A549 (cell line): ENCODE measurements around the gene KCTD18.

Experiments
- CEBPB ChIP-seq, 2 experiments: fragments of >200 bp in 1 of 2; sonication (Bioruptor Twin) in 1 of 2; formaldehyde crosslinking in 1 of 2; IDR thresholded peaks; 2 replicates each; pipeline ENCODE4 v1.6.1; 2012 to 2016
- CHD2 ChIP-seq: fragments of 150-350 bp; IDR thresholded peaks from 2 replicates; pipeline ENCODE4 v1.6.1; 2014; ENCODE audit warnings: low read length; ENCODE audit not compliant: partially characterized antibody
- CTCF ChIP-seq: fragments of >200 bp; sonication (Bioruptor Twin); formaldehyde crosslinking; IDR thresholded peaks from 3 replicates; pipeline ENCODE4 v1.5.1; 2016
- EP300 ChIP-seq, 2 experiments: fragments of >200 bp; sonication (Bioruptor Twin); formaldehyde crosslinking; IDR thresholded peaks; 2 replicates in 1 of 2; 3 replicates in 1 of 2; pipeline ENCODE4 v1.6.1; 2016 to 2017
- ESRRA ChIP-seq: fragments of 150-350 bp; IDR thresholded peaks from 2 replicates; pipeline ENCODE4 v1.6.1; 2014; ENCODE audit warnings: mild to moderate bottlenecking, low read length, borderline replicate concordance
- KDM5A ChIP-seq: fragments of 200-600 bp; sonication (generic); IDR thresholded peaks from 2 replicates; pipeline ENCODE4 v1.6.1; 2016; ENCODE audit warnings: antibody characterized with exemption, mild to moderate bottlenecking
- POLR2A ChIP-seq: IDR thresholded peaks from 2 replicates; pipeline ENCODE4 v1.6.1; 2012; ENCODE audit warnings: mild to moderate bottlenecking, low read length
- RAD21 ChIP-seq, 2 experiments: fragments of >200 bp in 1 of 2; sonication (Bioruptor Twin) in 1 of 2; formaldehyde crosslinking in 1 of 2; IDR thresholded peaks in 1 of 2; conservative IDR thresholded peaks in 1 of 2; 2 replicates in 1 of 2; 3 replicates in 1 of 2; pipeline ENCODE4 v1.6.1; 2012 to 2018; ENCODE audit warnings: inconsistent platforms in 1 of 2
- REST ChIP-seq: fragments of 200-600 bp; sonication (generic); IDR thresholded peaks from 2 replicates; pipeline ENCODE4 v1.6.1; 2016; ENCODE audit warnings: antibody characterized with exemption, mild to moderate bottlenecking, moderate library complexity
- SMC3 ChIP-seq: fragments of >200 bp; sonication (Bioruptor Twin); formaldehyde crosslinking; IDR thresholded peaks from 3 replicates; pipeline ENCODE4 v1.6.1; 2018; ENCODE audit warnings: inconsistent platforms
- USF2 ChIP-seq: fragments of 450-650 bp; IDR thresholded peaks from 2 replicates; pipeline ENCODE4 v1.6.1; 2014; ENCODE audit warnings: antibody characterized with exemption
- ZFP36 ChIP-seq: fragments of 450-650 bp; IDR thresholded peaks from 2 replicates; pipeline ENCODE4 v1.6.1; 2014; ENCODE audit warnings: borderline replicate concordance; ENCODE audit not compliant: partially characterized antibody

GRCh38 chr2:200486529-200486928, 23.3 kb downstream of the KCTD18 start:
- TF ChIP-seq CTCF (no peak), USF2 (no peak), REST (no peak), ZFP36 (no peak), RAD21 (conservative IDR thresholded peaks at IDR 0.05 in 1 of 2, IDR thresholded peaks at IDR 0.05 in 1 of 2) (no peak), POLR2A (no peak), ESRRA (no peak), SMC3 (no peak), EP300 (IDR thresholded peaks at IDR 0.05) (no peak), CEBPB (IDR thresholded peaks at IDR 0.05) (no peak), CHD2 (no peak), KDM5A (no peak)
